NCI-H82 (cell line): ENCODE data around the gene N4BP2L1.

ENCODE experiments used
- DNase-seq: peaks from one replicate; lab custom pipeline; 2025; lab: John Stamatoyannopoulos, UW

Gene N4BP2L1

DNA sequence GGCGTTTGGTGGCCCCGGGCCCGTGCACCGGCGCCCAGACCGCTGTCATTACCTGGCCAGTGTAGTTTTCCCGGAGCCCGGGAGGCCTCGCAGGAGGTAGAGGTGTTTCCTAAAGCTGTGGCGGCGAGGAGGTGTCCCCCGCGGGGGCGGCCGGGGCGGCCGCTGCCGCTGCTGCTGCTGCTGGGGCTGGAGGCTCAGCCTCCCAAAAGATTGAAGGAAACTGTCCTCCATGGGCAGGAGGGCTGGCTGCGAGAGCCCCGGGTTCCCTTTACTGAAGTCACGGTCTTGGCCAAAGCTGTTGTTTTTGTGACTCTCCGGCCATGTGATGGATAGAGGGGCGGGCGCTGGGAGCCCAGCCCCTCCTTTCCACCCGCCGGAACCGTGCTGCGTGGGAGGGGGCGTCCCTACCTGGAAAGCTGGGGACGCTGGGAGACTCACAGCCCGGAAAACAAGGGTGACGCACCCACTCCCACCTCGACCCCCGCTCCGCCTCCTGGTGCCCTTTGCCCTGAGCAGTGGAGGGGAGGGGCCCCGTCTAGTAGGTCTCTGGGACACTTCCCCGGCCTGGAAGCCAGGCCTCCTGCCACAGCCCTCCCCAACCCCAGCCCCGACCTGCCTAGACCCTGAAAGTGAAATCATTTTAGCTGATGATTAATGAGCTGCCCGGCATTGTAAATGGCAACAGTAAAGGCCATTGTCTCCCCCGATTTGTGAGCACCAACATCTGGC, at the start of gene N4BP2L1:
Gene N4BP2L1 (minus strand): TSS at position 279 of the 729 bp plus-strand sequence. CDS start 48 bp downstream, at position 231.
- DNase-seq, result peak; percentile 69

DNA sequence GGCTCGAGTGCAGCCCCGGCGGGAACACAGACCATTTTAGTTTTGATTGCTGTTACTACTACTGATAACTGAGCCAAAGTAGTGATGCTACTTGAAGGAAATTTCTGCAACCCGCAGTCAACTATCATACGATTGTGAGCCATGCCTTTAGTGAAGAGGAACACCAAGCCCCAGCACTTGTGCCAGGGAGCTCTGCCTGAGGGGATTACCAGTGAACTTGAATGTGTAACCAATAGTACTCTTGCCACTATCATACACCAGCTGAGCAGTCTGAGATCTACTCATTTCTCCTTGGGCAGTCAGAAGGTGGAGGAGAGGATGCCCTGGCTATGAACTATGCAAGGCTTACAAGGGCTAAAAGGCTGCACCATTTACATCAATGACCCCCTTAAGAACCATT, 49.0 kb upstream of the N4BP2L1 start:
- no peak for DNase-seq

DNA sequence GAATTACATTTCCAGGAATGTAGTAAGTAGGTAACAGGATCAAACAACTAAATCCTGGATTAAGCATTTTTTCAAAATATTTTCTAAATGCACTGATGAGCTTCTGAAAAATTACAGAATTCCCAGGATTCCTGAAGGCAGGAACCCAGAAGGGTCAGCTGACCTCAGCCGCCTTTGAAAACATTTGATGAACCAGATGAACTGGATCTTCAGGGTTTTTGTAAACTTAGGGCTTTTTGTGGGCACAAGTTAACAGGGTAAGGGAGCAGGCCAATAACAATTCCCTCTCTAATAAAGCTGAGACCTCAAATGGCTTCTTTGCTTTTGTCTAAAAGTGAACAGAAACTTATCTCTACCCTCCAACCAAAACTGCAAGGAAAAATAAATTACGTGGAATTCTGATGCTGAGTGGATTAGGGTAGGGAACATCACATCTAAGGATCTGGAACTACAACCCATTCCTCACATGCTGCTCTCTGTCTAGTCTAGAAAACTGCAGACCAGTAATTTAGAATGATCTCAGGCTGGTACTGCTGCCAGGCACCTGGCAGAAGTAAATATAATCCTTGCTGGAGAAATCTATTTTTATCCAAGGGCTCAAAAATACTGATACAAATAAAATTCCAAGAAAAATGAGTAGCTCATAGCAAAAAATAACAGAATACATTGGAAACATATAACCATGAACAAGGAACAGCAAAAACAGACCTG, 48.2 kb upstream of the N4BP2L1 start:
- DNase-seq, result no peak

DNA sequence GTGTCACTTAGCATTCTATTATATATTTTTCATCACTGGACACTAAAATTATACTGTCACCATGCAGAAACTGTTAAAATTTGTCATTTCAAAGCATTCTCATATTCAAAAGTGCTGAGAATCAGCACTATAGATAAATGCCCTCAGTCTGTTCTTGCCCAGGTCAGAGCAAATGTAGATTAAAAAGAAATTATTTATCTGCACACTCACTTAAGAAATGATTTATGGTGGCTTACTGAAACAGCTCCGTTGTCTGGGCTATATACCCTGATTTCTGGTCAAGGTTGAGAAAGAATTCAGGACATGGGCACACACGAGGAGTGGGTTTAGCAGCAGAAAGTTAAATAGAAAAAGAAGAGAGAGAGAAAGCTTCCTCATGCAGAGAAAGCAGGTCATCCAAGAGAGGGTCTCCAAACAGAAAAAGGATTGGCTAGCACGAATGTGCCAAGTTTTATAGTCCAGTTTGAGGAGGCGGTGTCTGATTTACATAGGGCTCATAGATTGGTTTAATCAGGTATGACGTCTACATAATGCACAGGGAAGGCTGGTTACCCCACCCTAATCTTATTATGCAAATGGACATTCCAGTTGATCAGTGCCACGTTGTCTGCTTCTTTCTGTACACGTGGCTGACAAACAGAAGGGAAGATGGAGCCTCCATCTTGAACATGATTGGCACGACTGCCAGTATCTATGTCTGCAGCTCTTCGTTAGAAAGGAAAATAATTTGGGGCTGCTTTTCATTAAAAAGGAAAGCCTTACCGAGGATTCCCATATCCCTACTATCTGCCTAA, 47.3 kb upstream of the N4BP2L1 start:
- peak; percentile 82 for DNase-seq

DNA sequence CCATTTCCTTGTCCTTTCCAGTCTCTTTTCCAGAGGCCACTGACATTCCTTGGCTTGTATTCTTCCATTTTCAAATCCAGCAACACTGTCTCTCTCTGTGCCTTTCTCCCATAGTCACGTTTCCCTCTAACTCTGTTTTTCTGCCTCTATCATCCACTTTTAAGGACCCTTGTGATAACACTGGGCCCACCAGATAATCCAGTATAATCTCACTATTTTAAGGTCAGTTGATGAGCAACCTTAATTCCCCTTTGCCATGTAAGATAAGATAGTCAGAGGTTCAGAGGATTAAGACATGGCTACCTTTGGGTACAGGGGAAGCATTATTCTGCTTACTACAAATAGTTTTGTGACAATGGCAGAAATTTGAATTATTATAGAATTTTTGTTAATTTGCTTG, 45.7 kb upstream of the N4BP2L1 start:
- peak; percentile 34 for DNase-seq

DNA sequence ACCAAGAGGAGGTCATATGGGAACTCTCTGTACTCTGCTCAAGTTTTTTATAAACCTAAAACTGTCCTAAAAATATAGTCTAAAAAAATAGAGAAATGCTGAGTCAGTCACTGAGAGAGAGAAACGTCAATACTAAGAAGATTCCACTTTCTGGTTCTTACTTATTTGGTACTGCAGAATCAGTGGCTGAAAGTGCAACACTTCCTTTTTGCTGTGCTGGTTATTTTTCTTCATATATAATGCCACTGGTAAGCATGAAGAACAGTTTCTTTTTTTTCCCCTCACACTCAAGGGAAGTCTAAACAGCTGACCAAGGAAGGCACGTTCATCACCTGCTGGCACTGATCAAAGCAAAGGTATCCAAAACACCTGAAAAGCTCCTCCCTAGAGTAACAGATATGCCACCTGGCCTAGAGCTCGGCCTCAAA, 44.3 kb upstream of the N4BP2L1 start:
- no peak for DNase-seq

DNA sequence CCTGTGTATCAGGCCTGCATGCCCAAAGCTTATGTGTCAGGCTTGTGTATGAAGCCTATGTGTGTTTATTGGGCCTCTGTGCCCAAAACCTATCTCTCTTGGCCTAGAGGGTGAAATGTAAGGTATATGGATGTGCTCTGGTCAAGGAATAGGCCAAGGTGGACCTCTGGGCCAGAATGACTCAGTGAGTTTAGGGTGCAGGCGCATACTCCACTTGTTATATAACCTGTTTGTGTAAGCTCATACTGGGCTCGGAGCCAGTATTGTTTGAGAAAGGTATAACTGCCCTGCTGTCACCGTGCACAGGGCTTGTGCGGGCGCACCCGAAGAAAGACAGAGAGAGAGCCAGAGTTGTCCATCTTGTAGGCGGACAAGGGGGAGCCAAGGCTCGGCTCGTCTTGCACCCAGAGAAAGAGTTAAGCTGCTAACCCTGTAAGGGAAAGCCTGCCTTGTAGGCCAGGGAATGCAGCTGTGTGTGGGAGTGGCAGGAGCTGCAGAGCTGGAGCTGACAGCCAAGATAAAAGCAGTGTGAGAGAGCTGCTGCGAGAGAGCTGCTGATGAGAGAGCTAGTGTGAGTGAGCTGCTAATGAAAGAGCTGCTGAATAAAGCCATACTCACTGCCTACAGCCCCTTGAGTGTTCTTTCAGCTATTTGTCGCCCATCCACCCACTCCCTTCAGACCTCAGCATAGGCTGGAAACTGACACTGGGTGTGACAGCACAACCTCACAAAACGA, 43.4 kb upstream of the N4BP2L1 start:
- DNase-seq, result no peak

DNA sequence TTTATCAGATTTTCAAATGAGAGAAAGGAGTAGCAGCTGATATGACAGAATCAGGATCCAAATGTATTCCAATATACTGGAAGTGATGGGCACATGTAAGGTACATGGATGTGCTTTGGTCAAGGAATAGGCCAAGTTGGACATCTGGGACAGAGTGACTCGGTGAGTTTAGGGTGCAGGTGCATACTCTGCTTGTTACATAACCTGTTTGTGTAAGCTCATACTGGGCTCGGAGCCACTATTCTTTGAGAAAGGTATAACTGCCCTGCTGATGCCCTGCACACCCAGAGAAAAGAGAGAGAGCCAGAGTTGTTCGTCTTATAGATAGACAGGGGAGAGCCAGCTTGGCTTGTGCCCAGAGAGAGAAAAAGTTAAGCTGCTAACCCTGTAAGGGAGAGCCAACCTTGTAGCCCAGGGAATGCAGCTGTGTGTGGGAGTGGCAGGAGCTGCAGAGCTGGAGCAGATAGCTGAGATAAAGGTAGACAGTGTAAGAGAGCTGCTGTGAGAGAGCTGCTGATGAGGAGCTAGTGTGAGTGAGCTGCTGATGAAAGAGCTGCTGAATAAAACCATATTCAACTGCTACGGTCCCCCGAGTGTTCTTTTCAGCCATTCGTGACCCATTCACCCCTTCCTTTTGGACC, 40.7 kb upstream of the N4BP2L1 start:
- no peak for DNase-seq

DNA sequence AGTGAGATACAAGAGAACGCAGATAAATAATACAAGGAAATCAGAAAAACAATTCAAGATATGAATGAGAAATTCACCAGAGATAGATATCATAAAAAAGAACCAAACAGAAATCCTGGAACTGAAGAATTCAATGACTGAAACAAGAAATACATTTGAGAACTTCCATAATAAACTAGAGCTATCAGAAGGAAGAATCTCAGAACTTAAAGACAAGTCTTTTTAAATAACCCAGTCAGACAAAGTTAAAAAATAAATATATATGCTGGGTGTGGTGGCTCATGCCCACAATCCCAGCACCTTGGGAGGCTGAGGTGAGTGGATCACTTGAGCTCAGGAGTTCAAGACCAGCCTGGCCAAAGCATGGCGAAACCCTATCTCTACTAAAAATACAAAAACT, 28.7 kb upstream of the N4BP2L1 start:
- no peak for DNase-seq

DNA sequence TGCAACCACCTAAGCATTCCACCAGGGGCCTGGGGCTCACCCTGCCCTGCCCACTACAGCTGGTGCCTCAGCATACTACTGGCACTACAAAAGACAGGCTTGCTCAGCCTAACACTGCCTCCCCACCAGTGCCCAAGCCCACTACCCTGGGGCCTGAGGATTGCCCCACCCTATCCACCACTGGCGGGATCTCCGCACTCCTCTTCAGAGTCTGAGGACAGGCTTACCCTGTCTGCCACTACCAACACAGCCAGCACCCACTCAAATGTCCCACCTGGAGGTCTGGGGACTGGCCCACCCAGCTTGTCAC, 27.6 kb upstream of the N4BP2L1 start:
- DNase-seq, result no peak

DNA sequence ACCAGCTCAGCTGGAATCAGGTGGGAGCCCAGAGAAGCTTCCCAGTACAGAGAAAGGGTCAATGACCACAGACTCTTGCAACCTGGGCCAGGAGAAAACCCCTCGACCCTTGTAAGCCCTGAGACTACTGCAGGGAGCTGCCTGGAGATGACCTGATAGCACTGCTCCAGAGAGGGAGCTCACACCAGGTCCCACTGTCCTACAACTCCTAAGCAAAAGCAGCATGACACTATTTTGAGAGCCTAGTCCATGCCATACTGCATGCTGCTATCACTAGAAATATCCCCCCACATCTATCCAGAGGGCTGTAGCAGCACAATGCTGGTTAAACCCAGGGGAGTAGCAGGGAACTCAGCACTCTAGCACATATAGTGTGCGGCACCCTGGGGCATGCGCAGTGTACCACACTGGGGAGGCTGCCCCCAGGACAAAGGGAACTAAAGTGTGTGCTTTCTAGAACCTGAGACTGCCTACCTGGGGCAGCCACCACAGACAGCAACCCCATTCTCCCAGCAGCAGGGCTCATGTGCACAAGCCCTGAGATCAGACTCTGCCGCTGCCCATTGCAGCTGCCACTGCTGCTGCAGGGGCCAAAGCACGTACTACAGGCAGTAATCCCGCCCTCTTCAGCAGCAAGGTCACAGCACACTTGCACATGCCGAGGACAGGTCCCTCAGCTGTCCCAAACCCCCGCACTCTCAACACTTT, 27.1 kb upstream of the N4BP2L1 start:
- DNase-seq, result no peak

DNA sequence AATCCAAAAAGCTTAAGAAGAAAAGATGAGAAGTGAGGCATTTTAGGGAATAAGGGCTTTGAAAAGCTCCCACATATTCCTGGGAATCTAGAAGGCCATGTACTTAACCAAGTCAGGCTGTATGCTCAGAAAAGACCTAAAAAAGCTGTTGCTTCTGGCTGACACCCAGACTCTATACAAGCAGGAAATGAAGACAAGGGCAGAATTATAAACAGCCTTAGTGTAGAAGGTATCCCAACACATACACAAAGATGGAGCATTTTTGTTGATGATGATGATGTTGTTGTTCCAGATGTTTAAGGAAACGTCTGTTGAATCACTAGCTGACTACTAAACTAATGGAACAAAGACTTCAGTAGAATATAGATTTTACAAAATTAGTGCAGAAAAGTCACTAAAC, 26.1 kb upstream of the N4BP2L1 start:
- DNase-seq, result no peak

DNA sequence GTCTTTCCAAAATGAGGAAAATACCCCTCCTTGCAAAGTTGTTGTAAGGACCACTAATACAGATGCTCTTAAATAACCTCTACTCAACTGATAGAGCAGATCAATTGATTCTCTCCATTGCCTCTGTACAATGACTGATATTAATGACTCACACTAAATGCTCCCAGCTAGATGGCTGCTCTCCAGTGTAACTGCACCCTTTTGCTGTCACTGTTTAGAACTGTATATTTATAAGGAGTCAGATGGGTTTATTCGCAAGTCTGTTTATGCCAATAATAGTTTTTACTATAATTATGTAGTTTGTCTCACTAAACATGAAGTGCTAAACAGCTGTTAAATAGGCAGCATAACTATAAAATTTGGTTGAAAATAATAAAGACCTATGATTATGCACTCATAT, 21.0 kb upstream of the N4BP2L1 start:
- no peak for DNase-seq

DNA sequence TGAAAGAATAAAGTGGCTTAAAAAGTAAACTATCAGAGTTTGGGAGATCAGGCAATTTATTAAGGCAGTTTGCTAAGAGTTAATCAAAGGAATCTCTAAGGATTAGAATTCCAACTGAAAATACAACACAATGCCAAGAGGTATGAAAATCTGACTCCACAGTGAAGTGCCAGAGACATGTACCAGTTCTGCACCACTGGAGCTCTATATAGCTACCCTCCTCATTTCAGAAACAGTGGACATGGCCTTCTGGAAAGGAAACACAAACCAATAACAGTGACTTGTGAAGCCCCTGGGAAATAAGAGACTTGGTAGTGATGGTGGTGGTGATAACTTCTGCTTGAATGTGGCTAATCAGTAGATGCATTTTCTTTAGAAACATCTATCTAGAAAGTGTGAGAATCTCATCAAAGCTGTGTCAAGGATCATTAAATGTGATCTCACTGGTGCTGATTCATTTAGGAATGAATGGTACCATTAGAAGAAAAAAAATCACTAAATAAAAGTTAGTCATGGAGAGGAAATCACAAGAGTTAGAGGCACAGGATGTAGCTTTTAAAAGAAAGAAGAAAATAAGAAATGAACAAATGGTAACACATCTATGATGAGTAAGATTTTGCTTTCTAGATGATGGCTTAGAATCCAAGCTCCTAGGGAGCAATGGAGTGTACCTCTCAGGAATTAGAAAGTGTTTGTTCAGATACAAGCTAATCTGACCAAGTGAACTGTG, 20.1 kb upstream of the N4BP2L1 start:
- DNase-seq, result no peak

DNA sequence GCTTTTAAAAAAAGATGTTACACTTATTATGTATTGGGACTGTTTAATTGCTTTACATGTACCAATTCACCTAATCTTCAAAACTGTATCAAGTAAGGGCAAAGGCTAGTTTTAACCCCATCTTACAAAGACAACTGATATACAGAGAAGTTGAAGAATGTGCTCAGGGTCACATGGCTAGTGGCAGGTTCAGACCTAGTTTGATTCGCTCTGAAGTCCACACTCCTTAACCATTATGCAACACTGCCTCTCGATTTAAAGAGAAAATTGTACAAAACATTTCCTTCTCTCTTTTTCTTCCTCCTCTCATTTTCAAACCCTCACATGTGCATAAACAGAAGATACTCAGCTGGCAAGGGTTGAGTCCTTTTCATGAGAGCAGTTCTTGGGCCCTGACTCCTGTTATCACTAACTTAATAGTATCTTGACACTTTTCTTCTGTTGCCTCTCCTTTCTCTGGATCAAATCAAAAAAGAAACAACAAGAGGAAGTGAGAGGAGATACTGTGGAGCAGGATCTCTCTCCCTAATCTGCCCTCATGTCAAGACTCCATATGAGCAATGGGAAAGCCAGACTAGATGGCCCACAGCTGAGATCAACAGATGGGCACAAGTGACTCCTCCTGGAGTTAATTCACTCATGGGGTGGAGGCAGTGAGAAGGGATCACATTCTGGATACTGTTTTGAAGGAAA, 19.0 kb upstream of the N4BP2L1 start:
- DNase-seq, result peak; percentile 45

DNA sequence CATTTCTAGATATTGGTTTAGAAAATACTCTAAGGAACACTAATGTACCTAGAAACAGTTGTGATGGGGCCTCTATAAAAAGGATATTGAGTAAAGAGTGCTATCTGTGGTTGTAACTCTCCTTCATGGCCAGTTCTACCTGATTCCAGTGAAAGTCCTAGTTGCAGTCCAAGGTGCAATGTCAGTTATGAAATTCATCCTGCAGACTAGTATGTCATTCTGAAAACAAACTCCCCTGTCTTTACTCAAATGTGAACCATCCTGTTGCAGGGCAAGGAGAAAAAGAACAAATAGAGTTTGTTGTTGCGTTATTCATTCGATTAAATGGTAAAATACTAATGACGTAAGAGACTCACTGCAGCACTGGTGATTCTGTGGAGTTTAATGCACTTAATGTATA, 18.3 kb upstream of the N4BP2L1 start:
- DNase-seq, result no peak

DNA sequence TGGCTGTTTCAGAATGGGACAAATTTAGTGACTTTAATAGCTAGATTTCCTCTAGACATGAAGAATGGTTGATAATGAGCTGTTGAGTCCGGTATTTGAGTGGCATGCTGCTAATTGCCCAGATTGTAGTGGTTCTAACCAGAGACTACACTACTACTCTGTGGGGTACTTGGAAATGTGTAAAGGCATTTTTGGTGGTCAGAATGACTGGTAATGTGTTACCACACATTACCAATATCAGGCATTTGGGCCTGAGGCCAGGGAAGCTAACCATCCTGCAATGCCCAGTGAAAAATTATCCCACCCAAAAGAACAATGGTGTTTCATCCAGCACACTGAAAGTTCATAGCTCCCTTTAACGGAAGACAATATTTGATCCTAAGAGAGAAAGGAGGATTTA, 17.5 kb upstream of the N4BP2L1 start:
- no peak for DNase-seq

DNA sequence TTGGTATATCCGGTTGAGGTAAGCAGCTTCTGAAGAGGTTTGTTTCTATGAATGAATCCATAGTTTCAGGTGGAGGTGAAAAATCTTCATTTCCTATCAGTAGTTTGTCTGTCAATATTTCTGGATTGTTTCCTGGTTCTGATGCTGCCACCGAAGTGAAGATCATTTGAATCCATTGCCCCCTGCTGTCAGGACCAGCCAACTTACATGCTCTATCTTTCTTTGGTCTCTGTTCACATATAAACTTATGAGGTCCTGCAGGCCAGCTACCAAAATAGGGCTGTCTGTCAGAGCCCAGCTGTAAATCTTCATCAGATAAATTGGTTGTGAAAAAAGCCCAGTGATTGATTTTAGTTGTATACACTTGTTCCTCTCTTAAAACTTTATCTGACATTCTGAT, 15.2 kb upstream of the N4BP2L1 start:
- DNase-seq, result peak; percentile 46

DNA sequence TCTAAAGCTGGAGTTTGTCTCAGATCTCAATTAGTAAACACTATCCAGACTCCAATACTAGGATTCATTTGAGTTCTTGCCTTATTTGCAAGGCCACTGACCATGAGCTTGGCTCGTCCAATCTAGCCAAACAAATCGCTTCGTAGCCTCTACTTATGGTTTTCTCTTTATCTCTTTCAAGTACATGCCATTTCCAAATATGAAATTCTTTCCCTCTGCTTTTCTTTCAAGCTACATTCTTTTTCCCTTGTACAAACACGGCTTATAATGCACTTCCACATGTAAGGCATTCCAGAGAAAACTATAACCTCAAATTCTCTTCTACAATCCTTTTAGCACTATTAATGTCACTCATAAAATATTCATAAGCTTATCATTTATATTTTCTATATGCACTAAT, 10.9 kb upstream of the N4BP2L1 start:
- no peak for DNase-seq

DNA sequence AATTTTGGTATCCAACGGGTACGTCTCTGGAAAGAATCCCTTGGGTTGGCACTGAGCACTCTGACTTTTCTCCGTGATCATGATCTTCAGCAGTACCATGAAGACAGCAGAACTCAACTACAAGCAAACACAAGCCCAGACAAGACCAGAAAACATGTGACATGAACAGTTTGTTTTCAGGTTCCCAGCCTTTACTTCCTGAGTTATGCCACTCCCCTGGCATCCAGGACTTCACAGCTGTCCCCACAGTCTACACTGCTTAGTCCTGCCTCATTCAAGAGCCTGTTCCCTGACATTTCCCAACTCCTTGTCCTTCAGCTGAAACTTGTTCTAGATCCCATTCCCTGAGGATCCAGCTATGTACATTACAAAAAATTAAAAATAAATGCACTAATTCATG, 4.9 kb upstream of the N4BP2L1 start:
- DNase-seq, result no peak
